ENCODE data around the gene SNORC. TPM values are rescaled to one million over a fixed set of nuclear protein-coding genes. Genes with fewer than 3 reads are reported as not detected.
A peak's percentile ranks its signal among the peaks of the same experiment; 100 is the strongest.

The SNORC gene
- total and polyA plus RNA-seq, 2 of the 13 experiments (the other 11 are each of a cell fraction or from before 2014, with no cell fraction given), result 59.1 to 86.1 TPM

DNA sequence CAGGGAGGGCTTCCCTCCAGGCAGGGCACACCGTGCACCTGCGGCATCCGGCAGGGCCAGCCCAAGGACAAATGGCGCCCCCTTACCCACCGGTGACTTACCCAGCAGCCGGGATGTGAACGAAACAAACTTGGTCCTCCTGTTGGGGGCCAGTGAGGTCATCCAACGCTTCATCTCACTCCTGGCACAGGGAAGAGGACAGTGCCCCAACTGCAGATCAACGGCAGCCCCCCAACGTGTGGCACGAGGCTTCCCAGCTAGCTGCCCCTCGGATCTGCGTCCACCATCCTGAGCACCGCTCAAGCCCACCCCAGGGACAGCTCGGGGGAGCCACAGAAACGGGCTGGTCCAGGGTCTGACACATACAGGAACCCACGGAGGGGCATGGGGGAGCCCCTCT lies 12.0 kb downstream of the SNORC start (continued):
- TF ChIP-seq, protein P1, sequence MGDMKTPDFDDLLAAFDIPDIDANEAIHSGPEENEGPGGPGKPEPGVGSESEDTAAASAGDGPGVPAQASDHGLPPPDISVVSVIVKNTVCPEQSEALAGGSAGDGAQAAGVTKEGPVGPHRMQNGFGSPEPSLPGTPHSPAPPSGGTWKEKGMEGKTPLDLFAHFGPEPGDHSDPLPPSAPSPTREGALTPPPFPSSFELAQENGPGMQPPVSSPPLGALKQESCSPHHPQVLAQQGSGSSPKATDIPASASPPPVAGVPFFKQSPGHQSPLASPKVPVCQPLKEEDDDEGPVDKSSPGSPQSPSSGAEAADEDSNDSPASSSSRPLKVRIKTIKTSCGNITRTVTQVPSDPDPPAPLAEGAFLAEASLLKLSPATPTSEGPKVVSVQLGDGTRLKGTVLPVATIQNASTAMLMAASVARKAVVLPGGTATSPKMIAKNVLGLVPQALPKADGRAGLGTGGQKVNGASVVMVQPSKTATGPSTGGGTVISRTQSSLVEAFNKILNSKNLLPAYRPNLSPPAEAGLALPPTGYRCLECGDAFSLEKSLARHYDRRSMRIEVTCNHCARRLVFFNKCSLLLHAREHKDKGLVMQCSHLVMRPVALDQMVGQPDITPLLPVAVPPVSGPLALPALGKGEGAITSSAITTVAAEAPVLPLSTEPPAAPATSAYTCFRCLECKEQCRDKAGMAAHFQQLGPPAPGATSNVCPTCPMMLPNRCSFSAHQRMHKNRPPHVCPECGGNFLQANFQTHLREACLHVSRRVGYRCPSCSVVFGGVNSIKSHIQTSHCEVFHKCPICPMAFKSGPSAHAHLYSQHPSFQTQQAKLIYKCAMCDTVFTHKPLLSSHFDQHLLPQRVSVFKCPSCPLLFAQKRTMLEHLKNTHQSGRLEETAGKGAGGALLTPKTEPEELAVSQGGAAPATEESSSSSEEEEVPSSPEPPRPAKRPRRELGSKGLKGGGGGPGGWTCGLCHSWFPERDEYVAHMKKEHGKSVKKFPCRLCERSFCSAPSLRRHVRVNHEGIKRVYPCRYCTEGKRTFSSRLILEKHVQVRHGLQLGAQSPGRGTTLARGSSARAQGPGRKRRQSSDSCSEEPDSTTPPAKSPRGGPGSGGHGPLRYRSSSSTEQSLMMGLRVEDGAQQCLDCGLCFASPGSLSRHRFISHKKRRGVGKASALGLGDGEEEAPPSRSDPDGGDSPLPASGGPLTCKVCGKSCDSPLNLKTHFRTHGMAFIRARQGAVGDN (CRISPR knock-in tag; IDR thresholded peaks at IDR 0.05), result peak; percentile 11
- TF ChIP-seq ZNF503 (CRISPR knock-in tag; IDR thresholded peaks at IDR 0.05), result no peak
- no peak for TF ChIP-seq CBFB (CRISPR knock-in tag; IDR thresholded peaks at IDR 0.05)
- TF ChIP-seq TP53 (CRISPR knock-in tag; conservative IDR thresholded peaks at IDR 0.05), result no peak
- no peak for TF ChIP-seq ZKSCAN8 (CRISPR knock-in tag; IDR thresholded peaks at IDR 0.05; ENCODE audit: borderline replicate concordance)
- TF ChIP-seq ZNF12 (CRISPR knock-in tag; IDR thresholded peaks at IDR 0.05), result no peak
- TF ChIP-seq ZNF18 (CRISPR knock-in tag; IDR thresholded peaks at IDR 0.05; ENCODE audit: insufficient replicate concordance), result no peak
- TF ChIP-seq, protein P2, sequence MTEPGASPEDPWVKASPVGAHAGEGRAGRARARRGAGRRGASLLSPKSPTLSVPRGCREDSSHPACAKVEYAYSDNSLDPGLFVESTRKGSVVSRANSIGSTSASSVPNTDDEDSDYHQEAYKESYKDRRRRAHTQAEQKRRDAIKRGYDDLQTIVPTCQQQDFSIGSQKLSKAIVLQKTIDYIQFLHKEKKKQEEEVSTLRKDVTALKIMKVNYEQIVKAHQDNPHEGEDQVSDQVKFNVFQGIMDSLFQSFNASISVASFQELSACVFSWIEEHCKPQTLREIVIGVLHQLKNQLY (CRISPR knock-in tag; IDR thresholded peaks at IDR 0.05), result no peak
- no peak for TF ChIP-seq ZNF816 (CRISPR knock-in tag; IDR thresholded peaks at IDR 0.05; ENCODE audit: borderline replicate concordance)
- no peak for TF ChIP-seq PCBP2 (optimal IDR thresholded peaks at IDR 0.05; ENCODE audit: low read depth, low read length, poor library complexity, severe bottlenecking)
- peak; percentile 97 for TF ChIP-seq AGO2 (optimal IDR thresholded peaks at IDR 0.05; ENCODE audit: low read depth, low read length)
- TF ChIP-seq CEBPZ (IDR thresholded peaks at IDR 0.05; ENCODE audit: low read length), result no peak
- TF ChIP-seq ZNF564 (CRISPR knock-in tag; IDR thresholded peaks at IDR 0.05), result no peak
- TF ChIP-seq ZNF143 (CRISPR knock-in tag; IDR thresholded peaks at IDR 0.05), result no peak
- TF ChIP-seq ZNF678 (CRISPR knock-in tag; IDR thresholded peaks at IDR 0.05), result no peak
- TF ChIP-seq SAFB2 (CRISPR knock-in tag; IDR thresholded peaks at IDR 0.05; ENCODE audit: borderline replicate concordance, low read depth), result no peak
